ENCODE data around the gene SIX3. TPM values are rescaled to one million over a fixed set of nuclear protein-coding genes. Genes with fewer than 3 reads are reported as not detected.
A peak's percentile ranks its signal among the peaks of the same experiment; 100 is the strongest.

Gene SIX3
- total RNA-seq, 6 donors from 2014 or later = not detected

GRCh38 chr2:44932079-44932478 lies 9.4 kb upstream of the SIX3 start:
- H3K27me3 ChIP-seq = peaks cover 0 to 84% (median 58%) of the 10 kb centered on the region in 4 donors
- no peaks in the 10 kb centered on the region for H3K9me3 ChIP-seq
- no peaks in the 10 kb centered on the region for H3K36me3 ChIP-seq
- DNase-seq = no peak
- H3K4me3 ChIP-seq = no peak overlapping the region
- no peak for ATAC-seq (ENCODE audit: low FRiP score in 2 of 2)
- H3K27ac ChIP-seq = no peak overlapping the region
- peaks cover 26 to 64% (median 33%) of the 10 kb centered on the region in 4 donors for H3K4me1 ChIP-seq
- TF ChIP-seq EP300 (IDR thresholded peaks at IDR 0.05) = no peak
- WGBS, 2 donors = 13 to 20% methylated on average over 10 to 12 of the region's 12 CpGs

GRCh38 chr2:44932564-44933392 lies 8.7 kb upstream of the SIX3 start:
- 0 to 15% methylated on average over 5 to 45 of the region's 45 CpGs for WGBS, 2 donors
- no peak overlapping the region for H3K27ac ChIP-seq
- ATAC-seq (ENCODE audit: low FRiP score in 2 of 2) = no peak
- H3K4me3 ChIP-seq = no peak overlapping the region
- H3K36me3 ChIP-seq = no peaks in the 10 kb centered on the region
- H3K27me3 ChIP-seq = peaks cover 0 to 85% (median 61%) of the 10 kb centered on the region in 4 donors
- no peak for DNase-seq
- H3K4me1 ChIP-seq = peaks cover 30 to 71% (median 37%) of the 10 kb centered on the region in 4 donors
- no peaks in the 10 kb centered on the region for H3K9me3 ChIP-seq
- TF ChIP-seq EP300 (IDR thresholded peaks at IDR 0.05) (no peak), POLR2AphosphoS5 (IDR thresholded peaks at IDR 0.05) (no peak), CTCF (IDR thresholded peaks at IDR 0.05) (no peak), POLR2A (IDR thresholded peaks at IDR 0.05) (no peak)

- no peak overlapping the region for H3K4me3 ChIP-seq
- H3K9me3 ChIP-seq = no peaks in the 10 kb centered on the region
- DNase-seq = no peak
- no peaks in the 10 kb centered on the region for H3K36me3 ChIP-seq
- no peak overlapping the region for H3K27ac ChIP-seq
- H3K27me3 ChIP-seq = peaks cover 0 to 87% (median 59%) of the 10 kb centered on the region in 4 donors
- ATAC-seq (ENCODE audit: low FRiP score in 2 of 2) = no peak
- H3K4me1 ChIP-seq = peaks cover 29 to 71% (median 38%) of the 10 kb centered on the region in 4 donors
- TF ChIP-seq CTCF (IDR thresholded peaks at IDR 0.05) (no peak), EP300 (IDR thresholded peaks at IDR 0.05) (no peak), POLR2AphosphoS5 (IDR thresholded peaks at IDR 0.05) (no peak), POLR2A (IDR thresholded peaks at IDR 0.05) (no peak)
- 5 to 9% methylated on average over 12 to 18 of the region's 19 CpGs for WGBS, 2 donors
Measured at GRCh38 chr2:44933434-44933951, 8.0 kb upstream of the SIX3 start.

GRCh38 chr2:44934038-44934982 lies 7.2 kb upstream of the SIX3 start:
- no peak overlapping the region for H3K27ac ChIP-seq
- no peak for TF ChIP-seq POLR2A (IDR thresholded peaks at IDR 0.05)
- DNase-seq = peak in 1 of 2 donors; percentile 59
- peak overlapping the region in 1 of 4 donors; percentile 23 for H3K4me3 ChIP-seq
- no peak for ATAC-seq (ENCODE audit: low FRiP score in 2 of 2)
- 2 to 4% methylated on average over 47 to 52 of the region's 60 CpGs for WGBS, 2 donors
- no peaks in the 10 kb centered on the region for H3K9me3 ChIP-seq
- H3K4me1 ChIP-seq = peaks cover 30 to 71% (median 39%) of the 10 kb centered on the region in 4 donors
- peaks cover 0 to 87% (median 59%) of the 10 kb centered on the region in 4 donors for H3K27me3 ChIP-seq
- H3K36me3 ChIP-seq = no peaks in the 10 kb centered on the region

GRCh38 chr2:44934983-44935728 lies 6.3 kb upstream of the SIX3 start:
- Histone ChIP-seq H3K9me3 (no peaks in the 10 kb centered on the region), H3K27me3 (peaks cover 0 to 86% (median 59%) of the 10 kb centered on the region in 4 donors), H3K27ac (no peak overlapping the region), H3K4me3 (peak overlapping the region in 1 of 4 donors; percentile 23), H3K4me1 (peaks cover 31 to 66% (median 39%) of the 10 kb centered on the region in 4 donors), H3K36me3 (no peaks in the 10 kb centered on the region)
- TF ChIP-seq EP300 (IDR thresholded peaks at IDR 0.05) (no peak), POLR2A (IDR thresholded peaks at IDR 0.05) (no peak), POLR2AphosphoS5 (IDR thresholded peaks at IDR 0.05) (no peak), CTCF (IDR thresholded peaks at IDR 0.05) (no peak)
- peak in 1 of 2 donors; percentile 72 for DNase-seq
- ATAC-seq (ENCODE audit: low FRiP score in 2 of 2) = no peak
- 2 to 3% methylated on average over 32 to 41 of the region's 48 CpGs for WGBS, 2 donors
